ENCODE data around the gene CFAP299. TPM values are rescaled to one million over a fixed set of nuclear protein-coding genes. Genes with fewer than 3 reads are reported as not detected.

The CFAP299 gene
- polyA plus RNA-seq (2011; rRNA removed) (not detected in 2 replicates), polyA plus RNA-seq (2017; fragmentation: RNase III; extraction: RNeasy Plus Mini Kit Qiagen cat#74134 plus additional on column Dnase treatment) (not detected in 3 replicates), polyA minus RNA-seq (2011; rRNA and poly(A)+ RNA removed) (not detected in 2 replicates)
- polyA plus RNA-seq (2012; cell fraction: cytosol; rRNA removed), result not detected in 2 replicates
- polyA plus RNA-seq (2012; cell fraction: nucleus; rRNA removed), result not detected in 2 replicates

DNA sequence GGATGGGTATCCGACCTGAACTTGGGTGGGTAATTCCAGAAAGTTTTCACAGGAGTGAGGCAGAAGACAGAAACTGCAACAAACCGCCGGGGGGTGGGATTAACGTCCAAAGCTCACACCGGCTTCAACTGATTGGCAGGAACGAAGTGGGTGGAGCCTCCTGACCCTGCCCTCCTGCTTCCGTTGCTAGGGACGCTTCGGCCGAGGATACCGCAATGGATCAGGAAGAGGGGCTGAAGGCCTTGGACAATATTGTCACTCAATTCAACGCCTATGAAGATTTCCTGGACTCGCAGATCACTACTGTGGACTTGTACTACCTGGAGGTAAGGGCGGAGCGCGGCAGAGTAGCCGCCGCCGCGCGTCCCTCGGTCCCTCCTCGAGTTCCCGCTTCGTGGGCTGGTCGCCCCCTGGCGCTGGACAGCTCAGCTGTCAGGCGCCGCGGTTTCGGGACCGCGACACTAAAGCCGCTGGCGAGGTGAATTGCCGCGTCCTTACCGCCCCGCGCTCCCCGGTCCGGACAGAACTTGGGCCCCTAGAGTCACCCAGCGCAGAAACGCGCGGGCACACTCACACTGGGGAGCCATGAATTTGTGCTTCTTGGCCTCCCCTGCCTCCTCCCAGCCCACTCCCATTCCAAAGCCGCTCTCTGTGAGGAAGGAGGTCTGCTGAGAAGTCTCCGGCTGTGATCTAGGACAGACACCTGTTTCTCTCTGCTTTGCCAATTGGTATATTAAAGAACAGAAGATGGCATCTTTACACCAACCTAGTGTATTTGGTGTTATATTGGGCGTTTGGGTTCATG, at the start of gene CFAP299:
Gene CFAP299, plus strand, starts transcription at position 177 of the 805 bp plus-strand sequence.
- WGBS (ENCODE audit: missing lambda C conversion rate), result 4% methylated on average over 19 of the region's 49 CpGs
- Histone ChIP-seq H3K9me3 (no peaks in the 10 kb centered on the region), H3K4me1 (0 out of 3 replicates have a peak, but pooled peaks cover 4% of the 10 kb centered on the region), H3K4me3 (peak within 1 kb of the TSS; percentile 48), H3K27ac (no peak within 1 kb of the TSS), H3K4me2 (peak within 1 kb of the TSS; percentile 88)
- DNase-seq (ENCODE audit: low read depth in 1 of 2, low spot score in 1 of 2), result peak; percentile 48 to 77
- POLR2A ChIA-PET, result no interaction called here
- CTCF ChIA-PET, result interaction anchor here (0.6 to 1.4 kb wide), 5 partner anchors 71 to 1383 kb away, joined by 3 to 4 read pairs (median 3); no protein-coding TSS in a partner anchor
- peak; percentile 95 to 98 for ATAC-seq
- no peak for FAIRE-seq
- TF ChIP-seq NPAS2 (CRISPR knock-in tag; IDR thresholded peaks at IDR 0.05; ENCODE audit: borderline replicate concordance) (no peak), JUNB (IDR thresholded peaks at IDR 0.05) (no peak), FOXS1 (CRISPR knock-in tag; IDR thresholded peaks at IDR 0.05) (no peak), FOSL2 (IDR thresholded peaks at IDR 0.05) (no peak), FOSL2 (CRISPR knock-in tag; IDR thresholded peaks at IDR 0.05) (no peak), SMC3 (IDR thresholded peaks at IDR 0.05) (peak; percentile 45; the same call in 2 of the 3 replicates), CEBPB (IDR thresholded peaks at IDR 0.05) (no peak), RAD21 (conservative IDR thresholded peaks at IDR 0.05 in 1 of 2, IDR thresholded peaks at IDR 0.05 in 1 of 2) (peak in 1 of 2 experiments; percentile 46; a peak in 3 of 5 replicates), EHF (CRISPR knock-in tag; IDR thresholded peaks at IDR 0.05) (no peak), E2F6 (IDR thresholded peaks at IDR 0.05; ENCODE audit: borderline replicate concordance, low read depth) (0 out of 2 replicates have a peak, but pooled peaks have one; percentile 25), ZC3H11A (IDR thresholded peaks at IDR 0.05) (no peak), POLR2AphosphoS2 (conservative IDR thresholded peaks at IDR 0.05; ENCODE audit: low read length) (no peak), MAX (IDR thresholded peaks at IDR 0.05) (peak; percentile 45; the same call in 1 of the 2 replicates), HOXA7 (CRISPR knock-in tag; IDR thresholded peaks at IDR 0.05) (no peak), ATOH8 (CRISPR knock-in tag; IDR thresholded peaks at IDR 0.05; ENCODE audit: low read depth) (no peak)
- TF ChIP-seq, protein P1, sequence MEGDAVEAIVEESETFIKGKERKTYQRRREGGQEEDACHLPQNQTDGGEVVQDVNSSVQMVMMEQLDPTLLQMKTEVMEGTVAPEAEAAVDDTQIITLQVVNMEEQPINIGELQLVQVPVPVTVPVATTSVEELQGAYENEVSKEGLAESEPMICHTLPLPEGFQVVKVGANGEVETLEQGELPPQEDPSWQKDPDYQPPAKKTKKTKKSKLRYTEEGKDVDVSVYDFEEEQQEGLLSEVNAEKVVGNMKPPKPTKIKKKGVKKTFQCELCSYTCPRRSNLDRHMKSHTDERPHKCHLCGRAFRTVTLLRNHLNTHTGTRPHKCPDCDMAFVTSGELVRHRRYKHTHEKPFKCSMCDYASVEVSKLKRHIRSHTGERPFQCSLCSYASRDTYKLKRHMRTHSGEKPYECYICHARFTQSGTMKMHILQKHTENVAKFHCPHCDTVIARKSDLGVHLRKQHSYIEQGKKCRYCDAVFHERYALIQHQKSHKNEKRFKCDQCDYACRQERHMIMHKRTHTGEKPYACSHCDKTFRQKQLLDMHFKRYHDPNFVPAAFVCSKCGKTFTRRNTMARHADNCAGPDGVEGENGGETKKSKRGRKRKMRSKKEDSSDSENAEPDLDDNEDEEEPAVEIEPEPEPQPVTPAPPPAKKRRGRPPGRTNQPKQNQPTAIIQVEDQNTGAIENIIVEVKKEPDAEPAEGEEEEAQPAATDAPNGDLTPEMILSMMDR (IDR thresholded peaks at IDR 0.05), result peak; percentile 44

DNA sequence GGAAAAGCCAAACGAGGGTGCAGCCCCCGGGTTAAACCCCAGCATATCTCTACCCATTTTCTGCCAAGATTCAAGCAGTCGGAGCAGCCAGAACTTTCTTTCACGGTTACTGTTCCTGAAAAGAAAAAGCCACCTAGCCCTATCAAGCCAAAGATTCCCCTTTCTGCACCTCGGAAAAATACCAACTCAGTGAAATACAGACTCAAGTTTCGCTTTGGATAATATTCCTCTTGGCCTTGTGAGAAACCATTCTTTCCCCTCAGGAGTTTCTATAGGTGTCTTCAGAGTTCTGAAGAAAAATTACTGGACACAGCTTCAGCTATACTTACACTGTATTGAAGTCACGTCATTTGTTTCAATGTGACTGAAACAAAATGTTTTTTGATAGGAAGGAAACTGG, 49.1 kb upstream of the CFAP299 start:
- TF ChIP-seq ZNF302 (CRISPR knock-in tag; IDR thresholded peaks at IDR 0.05), result no peak
- TF ChIP-seq GATA3 (IDR thresholded peaks at IDR 0.05; ENCODE audit: borderline replicate concordance), result no peak
- TF ChIP-seq TP53 (CRISPR knock-in tag; IDR thresholded peaks at IDR 0.05), result no peak
- TF ChIP-seq HOXA7 (CRISPR knock-in tag; IDR thresholded peaks at IDR 0.05), result no peak
- TF ChIP-seq CHD2 (IDR thresholded peaks at IDR 0.05; ENCODE audit: low read length, partially characterized antibody), result no peak
- TF ChIP-seq EHF (CRISPR knock-in tag; IDR thresholded peaks at IDR 0.05), result no peak
- TF ChIP-seq, protein P2, sequence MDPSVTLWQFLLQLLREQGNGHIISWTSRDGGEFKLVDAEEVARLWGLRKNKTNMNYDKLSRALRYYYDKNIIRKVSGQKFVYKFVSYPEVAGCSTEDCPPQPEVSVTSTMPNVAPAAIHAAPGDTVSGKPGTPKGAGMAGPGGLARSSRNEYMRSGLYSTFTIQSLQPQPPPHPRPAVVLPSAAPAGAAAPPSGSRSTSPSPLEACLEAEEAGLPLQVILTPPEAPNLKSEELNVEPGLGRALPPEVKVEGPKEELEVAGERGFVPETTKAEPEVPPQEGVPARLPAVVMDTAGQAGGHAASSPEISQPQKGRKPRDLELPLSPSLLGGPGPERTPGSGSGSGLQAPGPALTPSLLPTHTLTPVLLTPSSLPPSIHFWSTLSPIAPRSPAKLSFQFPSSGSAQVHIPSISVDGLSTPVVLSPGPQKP (IDR thresholded peaks at IDR 0.05; ENCODE audit: low read depth, low read length), result no peak
- no peak for TF ChIP-seq MAFK (IDR thresholded peaks at IDR 0.05; ENCODE audit: partially characterized antibody)
- no peak for TF ChIP-seq MAX (IDR thresholded peaks at IDR 0.05)
- TF ChIP-seq, protein P1 (IDR thresholded peaks at IDR 0.05), result no peak
- no peak for TF ChIP-seq CHD4 (IDR thresholded peaks at IDR 0.05; ENCODE audit: borderline replicate concordance)
- TF ChIP-seq TFCP2L1 (CRISPR knock-in tag; IDR thresholded peaks at IDR 0.05), result no peak
- TF ChIP-seq JUNB (IDR thresholded peaks at IDR 0.05), result no peak
- TF ChIP-seq NPAS2 (CRISPR knock-in tag; IDR thresholded peaks at IDR 0.05; ENCODE audit: borderline replicate concordance), result no peak
- no peak for TF ChIP-seq CBX2 (IDR thresholded peaks at IDR 0.05; ENCODE audit: borderline replicate concordance, low read depth)
- TF ChIP-seq ATOH8 (CRISPR knock-in tag; IDR thresholded peaks at IDR 0.05; ENCODE audit: low read depth), result no peak
- Histone ChIP-seq H3K4me2 (no peak overlapping the region), H3K4me3 (no peak overlapping the region), H3K9me3 (no peaks in the 10 kb centered on the region), H3K27ac (no peak overlapping the region), H3K4me1 (no peaks in the 10 kb centered on the region)
- no peak for FAIRE-seq
- POLR2A ChIA-PET, result no interaction called here
- ATAC-seq, result no peak
- CTCF ChIA-PET, result no interaction called here
- no peak for DNase-seq (ENCODE audit: low read depth in 1 of 2, low spot score in 1 of 2)
- 43% methylated on average over 7 of the region's 7 CpGs for WGBS (ENCODE audit: missing lambda C conversion rate)

Data from A549 (cell line).